T-helper 1 cell treated with Interleukin-12 subunit alpha and Interleukin-12 subunit beta and Interleukin-4 antibody, amounts not matched to agents 30 ng/mL and 1 ng/mL, for 36 hours (primary cell): ENCODE measurements around the gene SND1. TPM values are rescaled to one million over a fixed set of nuclear protein-coding genes. Genes with fewer than 3 reads are reported as not detected.

ENCODE experiments used
- intact Hi-C: fragments of 100-400 bp; cut with micrococcal nuclease; formaldehyde crosslinking; loops from one replicate; pipeline ENCODE4 v1.15.1; 2024
- total RNA-seq: library from RNA; stranded (reverse); gene quantifications from 2 replicates; pipeline ENCODE4 v1.2.3, GENCODE V29; 2022

The SND1 gene
- total RNA-seq, 1 donor from 2014 or later: 250 TPM

GRCh38 chr7:127798023-127798422 lies 146.0 kb downstream of the SND1 start:
- intact Hi-C loops: no loop called here

GRCh38 chr7:127798769-127799372 lies 146.9 kb downstream of the SND1 start:
- intact Hi-C loops: no loop called here

DNA sequence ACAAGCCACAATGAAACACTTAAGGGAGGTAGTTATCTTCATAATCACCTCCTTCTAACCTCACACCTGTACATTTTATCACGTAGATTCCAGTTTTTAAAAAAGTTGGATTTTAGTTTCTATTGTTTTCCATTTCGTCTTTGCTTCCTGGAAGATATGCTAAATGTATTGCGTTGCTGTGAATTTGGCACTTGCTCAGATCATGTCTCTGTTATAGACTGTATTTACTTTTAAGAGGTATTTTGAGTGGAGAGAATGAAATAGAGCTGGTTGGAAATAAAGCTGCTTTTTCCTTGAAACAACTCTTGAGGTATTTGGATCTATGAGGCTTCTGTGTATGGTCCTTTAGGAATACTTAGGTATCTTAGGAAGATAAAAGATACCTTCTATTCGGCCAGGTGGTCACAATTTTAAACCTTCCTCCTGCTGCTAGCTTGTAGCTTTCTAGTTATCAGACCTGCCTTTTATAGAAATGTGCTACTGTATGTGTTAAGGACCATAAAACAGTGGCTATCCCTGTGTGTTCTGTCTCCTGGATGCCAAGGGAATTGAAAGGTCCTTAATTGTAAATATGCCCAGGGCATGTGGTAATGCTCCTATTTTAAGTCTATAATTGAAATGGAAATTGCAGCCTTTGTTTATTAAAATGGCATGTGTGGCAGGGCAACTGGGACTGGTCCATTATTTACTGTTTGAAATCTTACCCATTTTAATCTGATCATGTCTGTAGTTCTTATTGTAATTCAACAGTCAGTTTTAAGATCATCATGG lies 147.7 kb downstream of the SND1 start:
- intact Hi-C loops: no loop called here

DNA sequence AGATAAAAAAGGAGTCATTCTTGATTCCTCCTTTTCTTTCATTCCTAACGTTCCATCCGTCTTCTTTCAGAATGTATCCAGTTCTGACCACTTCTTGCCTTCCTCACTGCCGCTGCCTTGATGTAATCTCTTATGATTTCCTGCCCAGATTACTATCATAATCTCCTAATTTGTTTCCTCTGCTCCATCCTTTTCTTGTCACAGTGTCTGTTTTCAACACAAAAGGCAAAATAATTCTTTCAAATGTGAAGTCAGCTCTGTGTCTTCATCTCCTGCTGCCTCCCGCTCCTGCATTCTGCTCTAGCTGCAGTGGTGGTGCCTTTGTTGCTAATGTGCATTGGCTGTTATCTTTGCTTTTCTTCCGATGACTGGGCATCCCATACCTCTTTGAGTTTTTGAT lies 150.9 kb downstream of the SND1 start:
- intact Hi-C loops: no loop called here

GRCh38 chr7:127803626-127804025 lies 151.6 kb downstream of the SND1 start:
- intact Hi-C loops: no loop called here

- intact Hi-C loops: no loop called here
Measured at GRCh38 chr7:127807340-127807739, 155.3 kb downstream of the SND1 start.

GRCh38 chr7:127807829-127808228 lies 155.8 kb downstream of the SND1 start:
- intact Hi-C loops: no loop called here

GRCh38 chr7:127809261-127809702 lies 157.3 kb downstream of the SND1 start:
- intact Hi-C loops: no loop called here

DNA sequence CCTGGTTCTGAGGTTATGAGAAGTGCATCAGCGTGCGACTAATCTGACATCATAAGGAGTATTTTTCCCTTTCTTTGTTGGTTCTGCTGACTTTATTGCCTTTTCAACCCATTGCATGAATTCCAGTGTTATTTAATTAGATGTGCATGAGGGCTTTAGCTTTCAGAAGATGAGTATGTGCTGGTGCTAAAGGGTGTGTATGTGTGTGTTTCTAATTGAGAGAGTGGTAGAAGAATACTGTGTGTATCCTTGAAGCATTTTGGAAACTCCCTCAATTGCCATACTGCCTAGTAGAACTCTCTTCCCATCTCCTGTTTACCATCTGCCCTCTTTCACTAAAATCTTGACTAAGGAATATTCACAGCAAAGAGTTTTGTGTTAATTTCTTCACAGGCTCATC lies 158.1 kb downstream of the SND1 start:
- intact Hi-C loops: no loop called here

- intact Hi-C loops: no loop called here
Measured at GRCh38 chr7:127810696-127811660, 159.0 kb downstream of the SND1 start.

DNA sequence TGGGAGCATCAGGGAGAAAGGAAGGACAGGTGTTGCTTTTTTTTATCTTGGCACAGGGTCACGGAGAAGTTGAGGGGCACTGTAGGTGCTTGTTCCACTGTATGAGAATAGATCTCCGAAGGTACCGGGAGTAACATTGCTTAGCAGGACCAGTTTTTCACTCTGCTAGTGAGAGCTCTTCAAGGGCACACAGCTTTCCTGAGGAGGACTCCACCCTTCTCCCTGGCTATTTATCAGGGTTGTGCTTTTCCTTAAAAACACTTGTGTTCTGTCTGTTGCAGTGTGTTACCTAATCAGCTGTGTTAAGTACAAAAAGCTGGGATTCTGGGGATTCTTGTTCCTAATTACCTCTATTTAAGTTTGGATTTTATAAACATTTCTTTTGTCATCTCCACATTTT lies 160.5 kb downstream of the SND1 start:
- intact Hi-C loops: no loop called here

DNA sequence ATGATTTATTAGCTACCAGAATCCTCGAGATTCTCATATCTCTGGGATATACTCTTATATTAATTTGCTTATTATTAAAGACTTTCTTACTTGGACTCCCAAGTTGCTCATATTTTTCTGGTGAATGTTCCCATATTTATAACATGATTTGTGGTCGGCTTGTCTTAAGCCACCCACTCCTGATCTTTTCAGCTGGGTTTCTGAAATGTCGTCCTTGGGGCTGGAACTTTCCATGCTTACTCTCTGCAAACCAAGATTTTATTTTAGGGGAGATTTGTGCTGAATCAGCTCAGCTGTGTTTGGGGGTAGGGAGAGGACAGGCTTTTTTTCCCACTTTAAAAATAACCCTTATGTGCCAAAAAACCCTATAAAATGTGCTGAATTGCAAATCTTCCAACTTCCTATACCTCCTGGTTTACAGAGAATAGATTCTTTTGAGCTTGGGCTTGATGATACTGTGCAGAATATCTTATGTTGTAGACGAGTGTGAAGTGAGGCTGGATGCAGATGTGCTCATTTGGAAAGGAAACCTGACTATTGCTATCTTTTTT lies 162.1 kb downstream of the SND1 start:
- intact Hi-C loops: no loop called here

- intact Hi-C loops: no loop called here
Measured at GRCh38 chr7:127815631-127816145, 163.7 kb downstream of the SND1 start.

DNA sequence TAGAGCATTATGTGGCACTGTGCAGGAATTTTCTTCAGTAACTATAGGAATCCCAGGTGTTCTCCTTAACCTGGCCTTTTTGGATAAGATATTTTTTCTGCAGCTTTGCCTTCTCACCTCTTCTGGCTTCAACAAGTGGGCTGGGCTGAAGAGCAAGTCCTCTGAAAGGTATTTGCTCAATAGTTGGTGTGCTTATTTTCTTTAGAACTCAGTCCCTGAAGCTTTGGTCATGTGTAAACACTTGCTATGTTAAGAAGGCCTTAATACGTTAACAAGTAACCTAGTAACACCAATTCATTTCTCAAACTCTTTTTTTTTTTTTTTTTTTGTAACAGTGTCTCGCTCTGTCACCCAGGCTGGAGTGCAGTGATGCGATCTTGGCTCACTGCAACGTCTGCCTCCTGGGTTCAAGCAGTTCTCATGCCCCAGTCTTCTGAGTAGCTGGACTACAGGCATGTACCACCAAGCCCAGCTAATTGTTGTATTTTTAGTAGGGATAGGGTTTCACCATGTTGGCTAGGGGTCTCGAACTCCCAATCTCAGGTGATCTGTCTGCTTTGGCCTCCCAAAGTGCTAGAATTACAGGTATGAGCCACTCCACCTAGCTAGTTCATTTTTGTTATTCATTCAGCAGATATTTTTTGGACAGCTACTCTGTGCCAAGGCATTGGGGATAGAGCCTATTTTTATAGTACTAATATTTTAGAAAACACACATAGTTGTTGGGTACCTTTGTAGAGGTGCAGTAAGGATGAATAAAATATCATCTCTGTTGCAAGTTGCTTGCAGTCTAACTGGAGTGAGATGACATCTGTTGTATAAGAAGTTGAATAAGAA lies 164.6 kb downstream of the SND1 start:
- intact Hi-C loops: no loop called here

- intact Hi-C loops: no loop called here
Measured at GRCh38 chr7:127817466-127817865, 165.5 kb downstream of the SND1 start.

GRCh38 chr7:127818306-127818705 lies 166.3 kb downstream of the SND1 start:
- intact Hi-C loops: no loop called here

- intact Hi-C loops: no loop called here
Measured at GRCh38 chr7:127819975-127820731, 168.2 kb downstream of the SND1 start.

DNA sequence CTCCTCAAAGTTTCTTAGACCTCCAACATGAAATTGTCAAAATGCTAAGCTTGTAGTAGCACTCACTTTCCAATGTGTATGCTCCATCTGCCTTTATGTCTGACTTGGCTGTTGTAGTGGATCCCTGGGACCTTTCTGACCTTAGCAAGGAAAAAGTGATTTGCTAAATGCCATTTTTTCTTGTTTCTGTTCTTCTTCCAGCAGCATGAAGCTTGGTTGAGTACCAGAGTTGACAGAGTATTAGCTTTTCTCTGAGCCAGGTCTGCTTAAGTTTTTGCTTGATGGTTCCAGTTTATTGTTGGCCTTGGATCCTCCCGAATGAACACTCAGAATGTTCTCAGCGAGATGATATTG lies 168.7 kb downstream of the SND1 start:
- intact Hi-C loops: no loop called here

GRCh38 chr7:127821146-127821545 lies 169.2 kb downstream of the SND1 start:
- intact Hi-C loops: no loop called here
